Measurements from ENCODE around the gene ME1. TPM values are rescaled to one million over a fixed set of nuclear protein-coding genes. Genes with fewer than 3 reads are reported as not detected.

ME1 gene
- total and polyA plus RNA-seq, 2 donors (not counting 3 experiments of a cell fraction or from before 2014, with no cell fraction given), result 7.3 to 29.3 TPM

DNA sequence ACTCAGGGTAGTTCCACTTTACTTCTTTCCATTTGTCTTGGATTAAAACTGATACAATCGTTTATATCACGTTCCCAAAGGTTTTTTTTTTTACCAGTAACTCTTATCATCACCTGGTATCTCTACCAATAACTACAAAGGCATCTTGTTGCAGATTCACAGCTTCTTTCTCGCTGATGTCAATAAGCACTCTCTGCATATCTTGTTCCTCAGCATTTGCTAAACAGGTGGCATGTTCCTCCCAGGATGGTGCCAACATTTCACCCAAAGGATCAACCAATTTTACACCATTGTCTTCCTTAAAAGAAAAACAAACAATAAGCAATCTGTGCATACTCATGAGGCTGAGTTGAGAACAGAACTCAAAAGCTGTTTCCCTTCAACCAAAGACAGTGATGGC is 242.3 kb downstream of the ME1 start:
- H3K9ac ChIP-seq (replicated peaks; ENCODE audit: extremely low read depth, insufficient read depth, low read length), result no peak overlapping the region
- intact Hi-C loops (cut with micrococcal nuclease), result no loop called here
- H3K27me3 ChIP-seq (ENCODE audit: control insufficient read depth in 2 of 2, insufficient read depth in 2 of 2, low read length in 2 of 2), result no peaks in the 10 kb centered on the region
- no peak overlapping the region for H3K27ac ChIP-seq (ENCODE audit: insufficient read depth, low read depth, low read length)
- ChIA-PET CTCF (interaction anchor here (0.8 to 5.1 kb wide), 8 partner anchors 9 to 348 kb away, joined by 3 to 30 read pairs (median 4); partner anchors contain the start of genes DOP1A and UBE3D), POLR2A (no interaction called here)
- dilution Hi-C loops (cut with MboI; ENCODE audit: extremely low pct_ligation_motif_present, low sequenced_read_pairs), result no loop called here
- TF ChIP-seq POLR2AphosphoS5 (IDR thresholded peaks at IDR 0.05; ENCODE audit: insufficient read depth, low read depth, low read length) (no peak), JUN (IDR thresholded peaks at IDR 0.05; ENCODE audit: borderline replicate concordance, insufficient read depth, insufficient read length, low read depth) (no peak), POLR2A (IDR thresholded peaks at IDR 0.05; ENCODE audit: low read depth, low read length) (no peak), CTCF (IDR thresholded peaks at IDR 0.05; ENCODE audit: extremely low read depth in 1 of 2, insufficient read depth in 1 of 2, low read depth in 1 of 2, low read length in 2 of 2) (no peak), MAX (IDR thresholded peaks at IDR 0.05; ENCODE audit: insufficient read depth, insufficient read length) (no peak), EZH2 (IDR thresholded peaks at IDR 0.05; ENCODE audit: borderline replicate concordance, low read depth, low read length, severe bottlenecking) (no peak), MYC (IDR thresholded peaks at IDR 0.05; ENCODE audit: low read depth, low read length) (no peak), FOS (IDR thresholded peaks at IDR 0.05; ENCODE audit: borderline replicate concordance, insufficient read depth, low read length) (no peak), GATA2 (IDR thresholded peaks at IDR 0.05; ENCODE audit: insufficient read depth, insufficient read length, low read depth, low read length) (no peak)
- no peak overlapping the region for H2AFZ ChIP-seq (ENCODE audit: low read depth, low read length)
- FAIRE-seq (no peak), DNase-seq (ENCODE audit: low read depth, low spot score) (no peak)
- H3K4me1 ChIP-seq (ENCODE audit: control insufficient read depth, extremely low read depth, insufficient read depth, low read length), result peaks cover 10% of the 10 kb centered on the region
- no peaks in the 10 kb centered on the region for H3K9me3 ChIP-seq (replicated peaks; ENCODE audit: control insufficient read depth, insufficient read depth, low read length)
- no peaks in the 10 kb centered on the region for H3K9me1 ChIP-seq (replicated peaks; ENCODE audit: control insufficient read depth, extremely low read depth, insufficient read depth, low read length)
- H3K4me2 ChIP-seq (ENCODE audit: insufficient read depth, low read length), result no peak overlapping the region
- no TSS peak for BruUV-seq (replicated peaks)
- H4K20me1 ChIP-seq (replicated peaks; ENCODE audit: control insufficient read depth, extremely low read depth, insufficient read depth, low read length), result peaks cover 2% of the 10 kb centered on the region
- H3K4me3 ChIP-seq (replicated peaks in 1 of 3; ENCODE audit: insufficient read depth in 1 of 3, low read depth in 1 of 3, low read length in 3 of 3), result no peak overlapping the region
- H3K79me2 ChIP-seq (ENCODE audit: control insufficient read depth, insufficient read depth, low read length), result peaks cover 42% of the 10 kb centered on the region
- peaks cover 0 to 27% of the 10 kb centered on the region in 2 experiments for H3K36me3 ChIP-seq (ENCODE audit: control insufficient read depth in 2 of 2, extremely low read depth in 1 of 2, insufficient read depth in 2 of 2, low read length in 2 of 2)

Measured in endothelial cell of umbilical vein (primary cell).